ENCODE data around the gene FOXRED1. TPM values are rescaled to one million over a fixed set of nuclear protein-coding genes. Genes with fewer than 3 reads are reported as not detected.

The FOXRED1 gene
- total RNA-seq, 1 experiment from 2014 or later, result 67.5 TPM

- H3K4me3 Mint-ChIP-seq, result no peak overlapping the region
- Histone ChIP-seq H3T11ph (ENCODE audit: low read length) (no peak overlapping the region), H4K20me1 (ENCODE audit: control insufficient read depth, insufficient read depth, insufficient read length) (no peaks in the 10 kb centered on the region), H2BK15ac (ENCODE audit: low read depth, low read length) (no peak overlapping the region), H3K79me2 (ENCODE audit: insufficient read depth, low read length) (no peaks in the 10 kb centered on the region), H3K18ac (ENCODE audit: insufficient read length, low read depth, low read length) (no peak overlapping the region), H3K4ac (ENCODE audit: low read depth, low read length) (no peak overlapping the region), H3K14ac (ENCODE audit: insufficient read depth, low read length) (no peak overlapping the region), H3K27me3 (ENCODE audit: insufficient read depth, low read length) (no peaks in the 10 kb centered on the region), H2BK5ac (ENCODE audit: insufficient read length, low read length) (no peak overlapping the region), H2BK12ac (ENCODE audit: insufficient read length, low read depth, low read length) (no peak overlapping the region), H2AFZ (ENCODE audit: low read length) (no peak overlapping the region), H4K91ac (ENCODE audit: insufficient read length, low read depth, low read length) (no peak overlapping the region), H4K5ac (ENCODE audit: insufficient read length, low read depth, low read length) (no peak overlapping the region), H4K8ac (replicated peaks; ENCODE audit: insufficient read length, low read depth, low read length) (no peak overlapping the region), H3K9me3 (ENCODE audit: control insufficient read depth, low read depth, low read length) (no peaks in the 10 kb centered on the region), H3K4me1 (ENCODE audit: insufficient read depth, low read length) (no peaks in the 10 kb centered on the region), H3K27ac (ENCODE audit: insufficient read length, low read depth, low read length) (no peak overlapping the region), H3K23ac (ENCODE audit: insufficient read length, low read depth, low read length) (no peak overlapping the region), H2AK5ac (ENCODE audit: insufficient read length, low read length) (no peak overlapping the region), H2BK120ac (ENCODE audit: low read depth, low read length, poor library complexity, severe bottlenecking) (no peak overlapping the region), H3K56ac (ENCODE audit: insufficient read length, low read depth, low read length) (no peak overlapping the region), H3K79me1 (ENCODE audit: insufficient read depth, low read depth, low read length, poor library complexity, severe bottlenecking) (no peaks in the 10 kb centered on the region), H2BK20ac (ENCODE audit: low read depth, low read length, poor library complexity, severe bottlenecking) (no peak overlapping the region), H3K9ac (ENCODE audit: extremely low read depth, insufficient read length, low read length) (no peak overlapping the region), H3K4me2 (ENCODE audit: insufficient read depth, insufficient read length, low read length) (no peak overlapping the region), H3K23me2 (ENCODE audit: insufficient read length, low read depth, low read length, poor library complexity, severe bottlenecking) (no peaks in the 10 kb centered on the region)
- no peak overlapping the region for H3K27ac Mint-ChIP-seq
- TF ChIP-seq CTCF (conservative IDR thresholded peaks at IDR 0.05), result no peak
- no CpG with 5 or more reads among the region's 2 CpGs for WGBS (ENCODE audit: extremely low coverage, insufficient read length, low lambda C conversion rate)
- peaks cover 7 to 59% (median 42%) of the 10 kb centered on the region in 3 experiments; a peak in 5 of 7 replicates for H3K36me3 Mint-ChIP-seq (ENCODE audit: insufficient read depth in 1 of 3, low read depth in 3 of 3)
- no peaks in the 10 kb centered on the region for H3K9me3 Mint-ChIP-seq
- no peaks in the 10 kb centered on the region for H3K4me1 Mint-ChIP-seq
- no peak for DNase-seq
- H3K27me3 Mint-ChIP-seq (ENCODE audit: low read depth), result no peaks in the 10 kb centered on the region
Measured at GRCh38 chr11:126257764-126258163, 11.2 kb upstream of the FOXRED1 start.
